GM12873 (cell line): ENCODE data around the gene IGFBP5.

Experiments
- CTCF ChIP-seq: IDR thresholded peaks from 2 replicates; pipeline ENCODE4 v1.5.1; 2012; ENCODE audit warnings: low read depth, mild to moderate bottlenecking, moderate library complexity, low read length, control low read depth; ENCODE audit not compliant: insufficient read depth; ENCODE audit errors: missing control alignments

IGFBP5 gene

GRCh38 chr2:216694082-216694825 is 1.1 kb downstream of the IGFBP5 start:
- TF ChIP-seq CTCF, result no peak

GRCh38 chr2:216693414-216694080 is 1.8 kb downstream of the IGFBP5 start:
- no peak for TF ChIP-seq CTCF

GRCh38 chr2:216692636-216693413 is 2.5 kb downstream of the IGFBP5 start:
- TF ChIP-seq CTCF, result no peak

- no peak for TF ChIP-seq CTCF
Measured at GRCh38 chr2:216690853-216691741, 4.3 kb downstream of the IGFBP5 start.

GRCh38 chr2:216690456-216690852 is 4.9 kb downstream of the IGFBP5 start:
- TF ChIP-seq CTCF, result no peak

- no peak for TF ChIP-seq CTCF
Measured at GRCh38 chr2:216689397-216689796, 6.0 kb downstream of the IGFBP5 start.
